Cardiac fibroblast (primary cell): ENCODE data around the gene KANSL1.
"Not testable (repeated sequence)": the region's sequence is repeated elsewhere in the genome, so short reads cannot be mapped to it uniquely, and the experiment has no call there.

Experiments
- DNase-seq, 2 donors: peaks; one replicate each; pipeline versions ENCODE4 v3.0.0 to v3.0.0-alpha.2; 2010; ENCODE audit warnings: low read depth in 2 of 2
- H3K4me3 ChIP-seq, 2 donors: replicated peaks in 1 of 2; 1 replicate in 1 of 2; 2 replicates in 1 of 2; pipeline ENCODE4 v1.5.1; 2011; ENCODE audit warnings: low read depth in 2 of 2, low read length in 2 of 2, mild to moderate bottlenecking in 2 of 2, moderate library complexity in 1 of 2
- CTCF ChIP-seq: IDR thresholded peaks from one replicate; pipeline ENCODE4 v1.5.1; 2011; ENCODE audit warnings: low read depth, mild to moderate bottlenecking, low read length, inconsistent platforms

The KANSL1 gene

GRCh38 chr17:46193151-46193625 is at the start of gene KANSL1:
Gene KANSL1 (minus strand): TSS chr17:46193429. CDS start chr17:46172143, 21,286 bp downstream.
- TF ChIP-seq CTCF, result peak; percentile 25
- peak; percentile 93 for DNase-seq
- H3K4me3 ChIP-seq, result peak within 1 kb of the TSS; percentile 74 to 81

- not testable (repeated sequence) for DNase-seq, H3K4me3 ChIP-seq
These were observed 38.1 kb upstream of the KANSL1 start for GRCh38 chr17:46231359-46231758.

GRCh38 chr17:46225274-46225794 is 32.1 kb upstream of the KANSL1 start:
- DNase-seq, result peak; percentile 85 to 92
- peak overlapping the region; percentile 44 to 52 for H3K4me3 ChIP-seq

GRCh38 chr17:46224864-46225263 is 31.6 kb upstream of the KANSL1 start:
- not testable (repeated sequence) for DNase-seq

GRCh38 chr17:46223041-46223440 is 29.8 kb upstream of the KANSL1 start:
- DNase-seq, H3K4me3 ChIP-seq: not testable (repeated sequence)

More at GRCh38 chr17:46224864-46225263, 31.6 kb upstream of the KANSL1 start:
- peak overlapping the region; percentile 44 to 52 for H3K4me3 ChIP-seq

- DNase-seq, result no peak
- no peak overlapping the region for H3K4me3 ChIP-seq
- no peak for TF ChIP-seq CTCF
These were observed 23.5 kb upstream of the KANSL1 start for GRCh38 chr17:46216682-46217081.

GRCh38 chr17:46212634-46213435 is 19.6 kb upstream of the KANSL1 start:
- peak; percentile 80 for TF ChIP-seq CTCF
- DNase-seq, result peak; percentile 89 to 91
- no peak overlapping the region for H3K4me3 ChIP-seq

GRCh38 chr17:46208997-46209396 is 15.8 kb upstream of the KANSL1 start:
- no peak overlapping the region for H3K4me3 ChIP-seq
- no peak for DNase-seq
- TF ChIP-seq CTCF, result no peak

- H3K4me3 ChIP-seq, result no peak overlapping the region
- TF ChIP-seq CTCF, result no peak
- no peak for DNase-seq
These were observed 12.7 kb upstream of the KANSL1 start for GRCh38 chr17:46205975-46206374.
